GM19455 (cell line): Measurements from ENCODE around the gene OMD.

ENCODE experiments used
- ATAC-seq: cut with Tn5 transposase; IDR thresholded peaks from one replicate; pipeline ENCODE4 v1.9.1; 2021; ENCODE audit not compliant: unreplicated experiment

The OMD gene

DNA sequence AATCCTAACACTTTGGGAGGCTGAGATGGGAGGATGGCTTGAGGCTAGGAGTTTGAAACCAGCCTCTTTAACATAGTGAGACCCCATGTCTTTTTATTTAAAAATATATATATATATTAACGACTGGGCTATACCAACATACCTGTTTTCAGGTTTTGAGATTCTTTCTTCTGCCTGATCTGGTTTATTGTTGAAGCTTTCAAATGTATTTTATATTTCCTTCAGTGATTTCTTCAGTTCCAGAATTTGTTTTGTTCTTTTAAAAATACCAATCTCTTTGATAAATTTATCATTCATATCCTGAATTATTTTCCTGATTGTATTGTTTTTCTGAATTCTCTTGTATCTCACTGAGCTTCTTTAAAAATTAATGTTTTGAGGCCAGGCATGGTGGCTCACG lies 51.1 kb downstream of the OMD start:
- ATAC-seq = no peak

DNA sequence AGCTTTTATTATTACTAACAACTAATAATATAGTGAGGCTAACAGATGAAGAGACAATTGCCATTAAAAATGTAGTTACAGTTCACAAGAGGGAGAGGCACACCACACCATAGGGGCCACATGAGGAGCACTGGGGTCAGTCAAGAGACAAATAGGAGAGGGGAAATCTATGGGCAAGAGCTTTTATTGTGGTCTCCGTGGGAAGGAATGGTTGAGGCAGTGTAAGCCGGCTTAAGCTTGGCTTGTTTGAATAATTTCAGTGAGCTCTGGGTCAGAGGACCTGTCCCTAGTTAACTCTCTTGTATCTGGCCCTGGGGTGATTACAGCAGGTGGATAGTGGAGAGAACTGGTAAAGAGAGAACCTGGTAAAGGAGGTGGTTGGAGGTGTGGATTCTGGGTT lies 55.2 kb downstream of the OMD start:
- ATAC-seq = no peak
